GM18498 (cell line): ENCODE measurements around the gene SYNE3.

Experiments used
- ATAC-seq: cut with Tn5 transposase; IDR thresholded peaks from one replicate; pipeline ENCODE4 v1.9.1; 2021; ENCODE audit warnings: mild to moderate bottlenecking, moderate library complexity; ENCODE audit not compliant: unreplicated experiment

SYNE3 gene

DNA sequence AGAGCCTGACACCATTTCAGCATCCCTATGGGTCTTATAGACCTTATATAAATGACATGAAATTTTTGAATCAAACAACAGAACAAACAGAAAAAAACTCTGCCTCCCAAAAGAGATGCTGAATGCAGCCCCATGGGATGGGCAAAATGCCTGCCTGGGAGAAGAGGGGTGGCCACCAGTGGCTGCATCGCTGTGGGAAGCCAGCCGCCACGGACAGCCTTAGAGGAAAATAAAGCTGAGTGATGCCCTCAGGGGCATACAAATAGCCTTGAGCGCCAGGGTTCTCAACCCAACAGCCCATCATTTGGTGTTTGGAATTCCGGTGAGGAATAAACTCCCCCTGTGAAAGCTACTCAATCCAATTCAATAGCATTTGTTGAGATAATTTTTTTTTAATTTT is 22.9 kb downstream of the SYNE3 start:
- no peak for ATAC-seq

- no peak for ATAC-seq
Measured at GRCh38 chr14:95491936-95492608, 24.4 kb downstream of the SYNE3 start.

DNA sequence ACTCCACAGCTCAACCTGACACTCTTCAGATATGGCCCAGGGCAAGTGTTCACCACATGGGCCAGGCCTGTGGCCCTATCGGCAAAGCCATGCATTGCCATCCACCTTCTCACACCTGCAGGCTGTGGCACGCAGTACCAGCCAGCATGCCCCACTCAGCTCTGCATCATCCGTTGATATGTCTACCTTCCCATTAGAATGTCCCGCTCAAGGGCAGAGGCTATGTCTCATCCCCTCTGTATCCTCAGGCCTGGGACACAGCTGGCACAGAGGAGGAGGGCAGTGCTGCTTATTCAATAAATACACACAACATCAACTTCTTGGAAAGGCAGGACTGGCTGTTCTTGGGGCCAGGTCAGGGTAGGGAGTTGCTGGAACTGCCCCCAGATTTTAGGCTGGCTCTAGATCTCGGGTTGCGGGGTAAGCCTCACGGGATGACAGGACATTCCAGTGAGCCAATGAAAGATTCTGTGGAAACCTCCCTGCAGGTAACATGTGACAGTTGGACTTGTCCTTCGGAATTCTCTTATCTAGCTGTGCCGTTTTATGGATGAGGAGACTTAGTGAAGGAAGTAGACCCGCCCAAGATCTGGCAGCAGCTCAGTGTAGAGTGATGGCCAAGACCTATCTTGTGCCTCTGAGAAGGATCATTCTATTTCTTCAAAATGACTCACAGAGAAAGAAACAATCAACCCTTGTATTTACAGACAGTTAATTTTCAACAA is 25.6 kb downstream of the SYNE3 start:
- ATAC-seq, result no peak

DNA sequence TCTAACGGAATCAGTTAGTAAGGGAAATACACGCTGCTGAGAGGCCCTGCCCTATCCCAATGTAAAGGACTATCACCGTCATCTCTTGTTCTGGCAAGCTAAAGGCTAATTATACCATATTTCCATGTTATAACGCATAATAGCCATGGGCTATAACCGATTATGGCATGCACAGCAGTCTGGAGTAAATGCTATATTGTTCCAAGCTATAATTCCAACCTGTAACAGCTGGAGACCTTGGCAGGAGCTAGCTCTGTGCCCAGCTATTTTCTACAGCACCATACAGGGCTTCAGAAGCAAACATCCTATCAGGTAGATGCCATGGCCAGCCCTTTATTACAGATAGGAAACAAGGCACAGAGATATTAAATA is 26.3 kb downstream of the SYNE3 start:
- ATAC-seq, result no peak

GRCh38 chr14:95489214-95490137 is 27.0 kb downstream of the SYNE3 start:
- no peak for ATAC-seq

DNA sequence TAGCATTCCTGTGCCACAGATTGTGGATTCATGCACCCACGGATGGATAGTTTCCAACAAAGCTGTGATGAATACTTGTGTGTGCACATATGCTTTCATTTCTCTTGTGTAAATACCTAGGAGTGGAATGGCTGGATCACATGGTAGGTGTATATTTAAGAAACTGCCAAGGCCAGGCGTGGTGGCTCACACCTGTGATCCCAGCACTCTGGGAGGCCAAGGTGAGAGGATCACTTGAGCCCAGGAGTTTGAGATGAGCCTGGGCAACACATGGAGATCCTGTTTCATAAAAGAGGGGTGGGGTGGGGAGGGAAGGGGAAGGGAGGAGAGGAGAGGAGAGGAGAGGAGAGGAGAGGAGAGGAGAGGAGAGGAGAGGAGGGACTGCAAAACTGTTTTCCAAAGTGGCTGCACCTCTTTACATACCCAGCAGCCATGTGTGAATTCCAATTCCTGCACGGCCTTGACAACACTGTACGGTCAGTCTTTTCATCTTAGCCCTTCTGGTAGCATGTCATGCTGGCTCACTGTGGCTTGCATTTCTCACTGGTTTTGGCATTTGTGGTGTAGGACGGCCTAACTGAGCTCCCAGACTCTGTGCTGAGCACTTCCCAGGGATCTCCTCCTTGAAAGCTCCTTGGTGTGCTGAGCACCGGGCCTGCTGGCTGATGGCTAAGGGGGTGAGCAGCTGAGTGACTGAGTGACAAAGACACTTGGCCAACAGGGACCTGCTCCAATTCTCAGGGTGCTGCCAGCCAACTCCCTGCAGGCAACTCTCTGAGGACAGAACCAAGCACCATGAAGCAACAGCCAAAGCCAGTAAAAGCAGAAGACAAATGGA is 27.9 kb downstream of the SYNE3 start:
- ATAC-seq, result no peak

DNA sequence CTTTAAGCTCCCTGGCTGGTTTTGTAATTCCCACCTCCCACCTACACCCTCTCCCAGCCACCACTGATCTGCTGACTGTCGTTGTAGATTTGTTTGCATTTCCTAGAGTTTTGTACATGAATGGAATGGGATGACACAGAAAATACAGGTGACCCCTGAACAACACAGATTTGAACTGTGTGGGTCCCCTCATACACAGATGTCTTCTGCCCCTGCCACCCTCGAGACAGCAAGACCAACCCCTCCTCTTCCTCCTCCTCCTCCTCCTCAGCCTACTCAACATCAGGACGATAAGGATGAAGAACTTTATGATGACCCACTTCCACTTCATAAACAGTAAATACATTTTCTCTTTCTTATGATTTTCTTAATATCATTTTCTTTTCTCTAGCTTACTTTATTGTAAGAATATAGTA is 28.8 kb downstream of the SYNE3 start:
- no peak for ATAC-seq

DNA sequence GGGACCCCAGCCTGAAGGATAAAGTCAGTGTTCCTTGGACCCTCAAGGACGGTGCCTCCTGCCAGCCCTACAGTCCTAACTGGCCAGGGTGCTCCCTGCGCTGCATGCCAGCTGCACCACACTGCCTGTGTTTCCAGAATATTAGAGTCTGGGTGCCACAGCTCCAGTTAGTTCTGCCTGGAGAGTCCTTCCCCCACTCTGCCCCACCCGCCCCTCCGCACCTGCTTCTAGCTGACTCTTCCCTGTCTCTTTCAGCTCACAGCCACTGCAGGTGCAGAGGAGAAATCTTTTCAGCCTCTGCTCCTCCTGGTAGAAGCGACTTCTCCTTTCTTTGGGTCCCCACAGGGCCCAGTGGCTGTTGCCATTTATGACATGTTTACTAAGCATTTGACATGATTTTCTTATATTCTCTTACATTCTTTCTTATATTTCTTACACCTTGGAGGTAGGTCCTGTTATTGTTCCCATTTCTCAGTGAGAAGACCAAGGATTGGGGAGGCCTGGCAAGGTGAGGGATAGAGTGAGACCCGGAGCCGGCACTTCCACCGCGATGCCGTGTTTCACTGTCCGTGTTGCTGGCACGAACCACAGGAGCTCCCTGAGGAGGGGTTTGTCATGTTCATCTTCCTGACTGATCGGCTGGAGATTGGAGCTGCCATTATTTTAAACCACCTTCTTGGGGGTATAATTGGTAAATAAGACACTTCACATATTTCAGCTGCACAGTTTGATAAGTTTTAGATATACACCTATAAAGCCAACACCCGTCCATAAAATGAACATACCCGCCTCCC is 29.4 kb downstream of the SYNE3 start:
- no peak for ATAC-seq

- ATAC-seq, result no peak
Measured at GRCh38 chr14:95485222-95485819, 31.1 kb downstream of the SYNE3 start.

GRCh38 chr14:95484296-95484695 is 32.2 kb downstream of the SYNE3 start:
- ATAC-seq, result no peak

- no peak for ATAC-seq
Measured at GRCh38 chr14:95483309-95484165, 32.9 kb downstream of the SYNE3 start.

GRCh38 chr14:95482627-95483308 is 33.7 kb downstream of the SYNE3 start:
- no peak for ATAC-seq

DNA sequence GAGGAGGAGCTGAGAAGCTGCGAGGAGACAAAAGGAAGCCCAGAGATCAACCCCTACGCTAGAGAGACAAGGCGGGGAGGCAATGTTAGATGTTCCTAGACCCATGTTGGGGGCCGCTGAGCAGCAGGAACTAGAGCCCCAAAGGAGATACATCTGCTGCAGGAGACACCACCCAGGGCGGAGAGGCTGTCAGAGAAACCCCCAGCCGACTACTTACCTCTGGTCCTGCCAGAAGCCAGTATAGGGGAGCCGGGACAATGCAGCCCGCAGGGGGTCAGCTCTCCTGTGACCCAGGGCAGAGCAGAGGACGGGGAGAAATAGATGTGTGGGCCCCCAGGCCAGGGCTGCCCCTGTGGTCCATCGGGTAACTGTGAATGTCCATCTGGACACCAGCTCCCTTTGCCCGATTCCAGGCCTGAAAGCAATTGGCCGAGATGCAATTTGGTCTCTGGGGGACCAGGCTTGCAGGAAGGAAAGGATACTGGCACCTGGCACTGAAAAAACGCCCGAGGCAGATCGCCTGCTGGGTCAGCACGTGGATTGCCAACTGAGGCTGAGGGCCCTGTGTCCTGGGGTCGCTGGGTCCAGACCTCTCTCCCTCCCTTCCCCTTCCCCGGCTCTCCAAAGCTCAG is 34.9 kb downstream of the SYNE3 start:
- no peak for ATAC-seq

GRCh38 chr14:95480887-95481226 is 35.6 kb downstream of the SYNE3 start:
- ATAC-seq, result no peak

DNA sequence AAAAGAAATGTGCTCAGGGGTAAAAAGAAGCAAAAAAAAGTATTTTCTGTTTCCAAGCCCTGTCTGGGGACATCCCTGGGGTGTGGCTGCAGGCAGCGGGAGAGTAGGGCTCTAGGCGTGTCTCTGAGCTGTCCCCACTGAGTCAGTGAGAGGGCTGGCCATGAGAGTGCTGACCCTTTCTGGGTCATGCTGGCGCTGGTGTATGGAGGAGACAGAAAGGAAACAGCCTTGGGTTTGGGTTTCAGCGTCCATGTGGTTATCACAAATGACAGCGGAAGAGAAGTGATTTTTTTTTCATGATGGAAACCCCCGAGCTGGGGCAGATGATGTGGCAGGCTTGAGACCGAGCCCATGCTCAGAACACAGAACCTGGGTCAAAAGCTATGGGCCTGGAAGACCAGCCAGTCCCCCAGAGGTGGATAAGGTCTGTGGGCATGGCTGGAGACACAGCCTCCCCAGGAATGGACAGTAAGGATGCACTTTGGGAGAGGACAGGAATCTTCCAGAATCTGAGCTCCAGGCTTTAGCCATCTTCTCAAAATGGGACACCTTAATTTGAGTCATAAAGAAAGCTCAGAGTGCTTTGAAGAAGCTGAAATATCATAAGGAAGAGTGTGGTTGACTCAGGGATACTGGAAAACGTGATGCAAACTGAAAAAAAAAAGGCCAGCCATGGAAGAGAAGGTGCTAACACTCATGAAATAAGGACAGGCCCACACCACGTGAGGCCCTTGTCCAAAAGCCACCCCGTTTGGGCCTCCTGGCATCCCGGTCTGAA is 36.2 kb downstream of the SYNE3 start:
- peak; percentile 57 for ATAC-seq

GRCh38 chr14:95479494-95479893 is 37.0 kb downstream of the SYNE3 start:
- no peak for ATAC-seq

DNA sequence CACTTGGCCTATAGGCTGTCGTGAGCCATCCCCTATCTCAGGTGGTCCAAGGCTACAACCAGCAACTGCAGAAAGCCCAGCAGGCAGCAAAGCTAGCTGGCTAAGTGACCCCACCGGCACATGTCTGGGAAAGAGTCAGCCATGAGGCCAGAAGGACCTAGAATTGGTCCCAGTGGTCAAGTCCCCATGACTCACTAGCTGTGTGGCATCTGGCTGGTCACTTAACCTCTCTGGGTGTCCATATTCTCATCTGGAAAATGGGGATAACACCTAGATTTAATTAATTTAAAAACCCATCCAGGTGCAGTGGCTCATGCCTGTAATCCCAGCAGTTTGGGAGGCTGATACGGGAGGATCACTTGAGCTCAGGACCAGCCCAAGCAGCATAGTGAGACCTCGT is 37.6 kb downstream of the SYNE3 start:
- ATAC-seq, result no peak
